Fibroblast of upper back skin (primary cell): ENCODE results near the gene DLEC1.
A peak's percentile ranks its signal among the peaks of the same experiment; 100 is the strongest.

Source experiments
- DNase-seq: peaks from one replicate; pipeline ENCODE4 v3.0.0-alpha.2; 2013

DLEC1 gene

GRCh38 chr3:38164952-38165721 lies 126.1 kb downstream of the DLEC1 start, which contains the start of gene OXSR1:
OXSR1 (plus strand) TSS chr3:38165537; CDS start chr3:38165877, 340 bp downstream.
- DNase-seq: peak; percentile 100

GRCh38 chr3:38165722-38166387 lies 126.8 kb downstream of the DLEC1 start:
- no peak for DNase-seq

GRCh38 chr3:38167591-38167990 lies 128.6 kb downstream of the DLEC1 start:
- DNase-seq: no peak

GRCh38 chr3:38168151-38169026 lies 129.4 kb downstream of the DLEC1 start:
- peak; percentile 78 for DNase-seq

- no peak for DNase-seq
Observed at GRCh38 chr3:38169027-38169317, 130.0 kb downstream of the DLEC1 start.

- no peak for DNase-seq
Observed at GRCh38 chr3:38170722-38171121, 131.7 kb downstream of the DLEC1 start.

- DNase-seq: no peak
Observed at GRCh38 chr3:38171622-38172021, 132.6 kb downstream of the DLEC1 start.
